Fibroblast of mammary gland (primary cell): ENCODE data around the gene SNTG2.

Experiments used
- DNase-seq: peaks from one replicate; pipeline ENCODE4 v3.0.0-alpha.2; 2010; ENCODE audit warnings: low read depth
- H3K4me3 ChIP-seq: 2 replicates; pipeline ENCODE4 v1.5.1; 2011; ENCODE audit warnings: low read depth, mild to moderate bottlenecking, low read length, moderate library complexity; ENCODE audit not compliant: control insufficient read depth
- CTCF ChIP-seq: conservative IDR thresholded peaks from 2 replicates; pipeline ENCODE4 v1.5.1; 2011; ENCODE audit warnings: low read depth, low read length, inconsistent platforms; ENCODE audit not compliant: control insufficient read depth, insufficient read depth

Gene SNTG2

GRCh38 chr2:1254662-1255343, 304.2 kb downstream of the SNTG2 start:
- no peak for DNase-seq
- no peak for TF ChIP-seq CTCF
- H3K4me3 ChIP-seq, result no peak overlapping the region

- no peak for DNase-seq
- no peak overlapping the region for H3K4me3 ChIP-seq
- TF ChIP-seq CTCF, result no peak
These were observed 306.1 kb downstream of the SNTG2 start for GRCh38 chr2:1256632-1257324.

GRCh38 chr2:1257334-1257733, 306.7 kb downstream of the SNTG2 start:
- no peak for DNase-seq
- H3K4me3 ChIP-seq, result no peak overlapping the region
- no peak for TF ChIP-seq CTCF

- no peak for DNase-seq
- TF ChIP-seq CTCF, result no peak
- no peak overlapping the region for H3K4me3 ChIP-seq
These were observed 309.1 kb downstream of the SNTG2 start for GRCh38 chr2:1259746-1260145.

GRCh38 chr2:1262609-1263008, 312.0 kb downstream of the SNTG2 start:
- no peak for DNase-seq
- no peak for TF ChIP-seq CTCF
- no peak overlapping the region for H3K4me3 ChIP-seq

GRCh38 chr2:1265454-1265853, 314.8 kb downstream of the SNTG2 start:
- TF ChIP-seq CTCF, result no peak
- no peak for DNase-seq
- H3K4me3 ChIP-seq, result no peak overlapping the region
